VCaP (cell line): Measurements from ENCODE around the gene LEMD3.

Experiments
- H3K27ac ChIP-seq: fragments of 450-650 bp; 2 replicates; pipeline ENCODE4 v1.5.1; 2017
- TF ChIP-seq, protein P1 (sequence below): fragments of 450-650 bp; conservative IDR thresholded peaks from 2 replicates; pipeline ENCODE4 v1.5.1; 2017; ENCODE audit warnings: mild to moderate bottlenecking, moderate library complexity

Gene LEMD3

GRCh38 chr12:65169320-65170208 lies at the start of gene LEMD3:
TSS of gene LEMD3 (plus strand) at chr12:65169583. CDS start at chr12:65169597, 14 bp downstream.
- TF ChIP-seq, protein P1, sequence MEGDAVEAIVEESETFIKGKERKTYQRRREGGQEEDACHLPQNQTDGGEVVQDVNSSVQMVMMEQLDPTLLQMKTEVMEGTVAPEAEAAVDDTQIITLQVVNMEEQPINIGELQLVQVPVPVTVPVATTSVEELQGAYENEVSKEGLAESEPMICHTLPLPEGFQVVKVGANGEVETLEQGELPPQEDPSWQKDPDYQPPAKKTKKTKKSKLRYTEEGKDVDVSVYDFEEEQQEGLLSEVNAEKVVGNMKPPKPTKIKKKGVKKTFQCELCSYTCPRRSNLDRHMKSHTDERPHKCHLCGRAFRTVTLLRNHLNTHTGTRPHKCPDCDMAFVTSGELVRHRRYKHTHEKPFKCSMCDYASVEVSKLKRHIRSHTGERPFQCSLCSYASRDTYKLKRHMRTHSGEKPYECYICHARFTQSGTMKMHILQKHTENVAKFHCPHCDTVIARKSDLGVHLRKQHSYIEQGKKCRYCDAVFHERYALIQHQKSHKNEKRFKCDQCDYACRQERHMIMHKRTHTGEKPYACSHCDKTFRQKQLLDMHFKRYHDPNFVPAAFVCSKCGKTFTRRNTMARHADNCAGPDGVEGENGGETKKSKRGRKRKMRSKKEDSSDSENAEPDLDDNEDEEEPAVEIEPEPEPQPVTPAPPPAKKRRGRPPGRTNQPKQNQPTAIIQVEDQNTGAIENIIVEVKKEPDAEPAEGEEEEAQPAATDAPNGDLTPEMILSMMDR = 0 out of 2 replicates have a peak, but pooled peaks have one; percentile 5
- H3K27ac ChIP-seq = peak within 1 kb of the TSS; percentile 94

GRCh38 chr12:65121049-65121955 lies 48.1 kb upstream of the LEMD3 start, which contains the start of gene WIF1:
TSS of gene WIF1 (minus strand) at chr12:65121305. CDS start at chr12:65121191, 114 bp downstream.
- H3K27ac ChIP-seq = no peak within 1 kb of the TSS; the same call in 1 of the 2 replicates
- TF ChIP-seq, protein P1 = peak; percentile 73

DNA sequence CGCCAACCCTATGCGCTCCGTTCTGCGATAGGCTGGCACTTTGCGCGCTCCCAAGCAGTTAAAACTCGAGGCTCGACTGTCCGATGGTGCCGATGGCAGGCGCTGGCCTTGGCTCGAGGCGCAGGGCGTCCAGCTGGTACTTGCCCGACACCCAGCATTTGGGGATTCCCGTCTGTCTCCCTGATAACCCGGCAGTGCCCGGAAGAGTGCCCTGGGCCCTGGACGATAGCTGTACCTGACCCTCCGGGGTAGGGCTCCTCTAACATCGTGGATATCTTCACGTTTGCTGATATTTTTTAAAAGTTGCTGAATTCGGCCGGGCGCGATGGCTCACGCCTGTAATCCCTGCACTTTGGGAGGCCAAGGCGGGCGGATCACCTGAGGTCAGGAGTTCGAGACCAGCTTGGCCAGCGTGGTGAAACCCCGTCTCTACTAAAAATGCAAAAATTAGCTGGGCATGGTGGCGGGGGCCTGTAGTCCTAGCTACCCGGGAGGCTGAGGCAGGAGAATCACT lies 47.4 kb upstream of the LEMD3 start:
- no peak overlapping the region for H3K27ac ChIP-seq
- TF ChIP-seq, protein P1 = no peak

- TF ChIP-seq, protein P1 = no peak
- no peak overlapping the region for H3K27ac ChIP-seq
These were observed 46.7 kb upstream of the LEMD3 start for GRCh38 chr12:65122703-65123102.

DNA sequence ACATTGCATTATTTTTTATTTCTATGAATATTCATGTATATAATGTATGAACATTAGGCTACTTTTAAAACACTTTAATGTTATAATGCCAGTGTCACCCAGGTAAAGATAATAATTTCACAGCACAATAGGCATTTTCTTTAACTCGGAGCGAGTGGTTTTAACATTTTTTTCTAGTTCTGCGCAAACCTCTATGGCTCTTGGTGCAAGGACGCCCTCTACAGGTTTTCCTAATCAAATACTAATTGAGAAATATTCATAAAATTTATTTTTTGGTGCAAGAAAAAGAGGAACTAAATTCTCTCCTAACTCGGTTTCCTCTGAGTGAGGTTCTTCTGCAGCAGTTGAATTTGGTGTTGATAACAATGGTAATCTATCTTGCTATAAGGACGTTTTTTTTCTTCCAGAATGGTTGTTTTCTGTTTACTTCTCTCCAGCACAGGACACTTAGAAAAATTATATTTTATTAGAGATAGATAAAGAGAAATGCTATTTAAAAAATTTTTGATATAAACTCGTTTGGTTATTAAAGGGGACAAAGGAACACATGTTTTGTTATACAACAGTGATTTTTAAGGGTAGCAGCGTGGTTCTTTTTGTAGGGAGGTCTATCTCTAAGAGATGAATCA lies 45.8 kb upstream of the LEMD3 start:
- H3K27ac ChIP-seq = no peak overlapping the region
- TF ChIP-seq, protein P1 = peak; percentile 95

- TF ChIP-seq, protein P1 = no peak
- no peak overlapping the region for H3K27ac ChIP-seq
These were observed 44.1 kb upstream of the LEMD3 start for GRCh38 chr12:65125247-65125646.
